ENCODE results near the gene TOPORS.
"Not testable (repeated sequence)": the region's sequence is repeated elsewhere in the genome, so short reads cannot be mapped to it uniquely, and the experiment has no call there.

Gene TOPORS

GRCh38 chr9:32552172-32552872 lies at the start of gene TOPORS, which contains the start of gene SMIM27:
TSS of gene TOPORS (minus strand) at chr9:32552586. CDS start at chr9:32552436, 150 bp downstream.
TSS of gene SMIM27 (plus strand) at chr9:32552327. CDS start at chr9:32552435, 108 bp downstream.
- peak; percentile 92 for DNase-seq

- DNase-seq: not testable (repeated sequence)
Observed at GRCh38 chr9:32599021-32599420, 46.6 kb upstream of the TOPORS start.

GRCh38 chr9:32596936-32597335 lies 44.5 kb upstream of the TOPORS start:
- DNase-seq: no peak

GRCh38 chr9:32596096-32596865 lies 43.9 kb upstream of the TOPORS start:
- no peak for DNase-seq

- no peak for DNase-seq
Observed at GRCh38 chr9:32590898-32591297, 38.5 kb upstream of the TOPORS start.

GRCh38 chr9:32590476-32590875 lies 38.1 kb upstream of the TOPORS start:
- DNase-seq: no peak

- peak; percentile 44 for DNase-seq
Observed at GRCh38 chr9:32589083-32589723, 36.8 kb upstream of the TOPORS start.

GRCh38 chr9:32587901-32588300 lies 35.5 kb upstream of the TOPORS start:
- DNase-seq: no peak

GRCh38 chr9:32584784-32585183 lies 32.4 kb upstream of the TOPORS start:
- DNase-seq: no peak

- peak; percentile 63 for DNase-seq
Observed at GRCh38 chr9:32581512-32582143, 29.2 kb upstream of the TOPORS start.

- DNase-seq: no peak
Observed at GRCh38 chr9:32580631-32581300, 28.4 kb upstream of the TOPORS start.

- peak; percentile 33 for DNase-seq
Observed at GRCh38 chr9:32579706-32580331, 27.4 kb upstream of the TOPORS start.

GRCh38 chr9:32578976-32579375 lies 26.6 kb upstream of the TOPORS start:
- no peak for DNase-seq

GRCh38 chr9:32577316-32577715 lies 24.9 kb upstream of the TOPORS start:
- no peak for DNase-seq

GRCh38 chr9:32574858-32575257 lies 22.5 kb upstream of the TOPORS start:
- DNase-seq: no peak

- no peak for DNase-seq
Observed at GRCh38 chr9:32573821-32574220, 21.4 kb upstream of the TOPORS start.

GRCh38 chr9:32572900-32573523 lies 20.6 kb upstream of the TOPORS start, which contains the start of gene NDUFB6:
TSS of gene NDUFB6 (minus strand) at chr9:32573159. CDS start at chr9:32573060, 99 bp downstream.
- peak; percentile 96 for DNase-seq

GRCh38 chr9:32571969-32572899 lies 19.8 kb upstream of the TOPORS start:
- DNase-seq: peak; percentile 58

- DNase-seq: no peak
Observed at GRCh38 chr9:32570262-32570661, 17.9 kb upstream of the TOPORS start.

GRCh38 chr9:32566770-32567169 lies 14.4 kb upstream of the TOPORS start:
- DNase-seq: no peak

Measured in NCI-H1694 treated with DMSO at 0.1 percent for 48 hours (cell line).